Activated naive CD8-positive, alpha-beta T cell treated with anti-CD3 and anti-CD28 coated beads, Interleukin-2, amount 10 ng/mL, durations not matched to agents 7 days and 5 days (primary cell): ENCODE measurements around the gene TRIM37. TPM values are rescaled to one million over a fixed set of nuclear protein-coding genes. Genes with fewer than 3 reads are reported as not detected.

ENCODE experiments used
- ATAC-seq: fragments of 150-1000 bp; cut with Tn5 transposase; one replicate; pipeline ENCODE4 v1.10.0; 2021; ENCODE audit warnings: low read depth, moderate library complexity
- POLR2A ChIA-PET: fragments of 350-600 bp; sonication (Branson Sonifier 250); formaldehyde crosslinking; loops from one replicate; lab custom pipeline; 2021; ENCODE audit warnings: antibody characterized with exemption; lab: Charles Lee
- DNase-seq: peaks from one replicate; pipeline ENCODE4 v3.0.0; 2021
- H3K27ac Mint-ChIP-seq: one replicate; pipeline ENCODE4 v1.8.0; 2022; ENCODE audit warnings: mild to moderate bottlenecking, mixed read lengths
- H3K27me3 Mint-ChIP-seq: one replicate; pipeline ENCODE4 v1.8.0; 2022; ENCODE audit warnings: mild to moderate bottlenecking, moderate library complexity, mixed read lengths
- H3K36me3 Mint-ChIP-seq: one replicate; pipeline ENCODE4 v1.8.0; 2021; ENCODE audit warnings: mild to moderate bottlenecking, mixed read lengths
- H3K4me1 Mint-ChIP-seq: one replicate; pipeline ENCODE4 v1.8.0; 2021; ENCODE audit warnings: mixed read lengths
- H3K4me3 Mint-ChIP-seq: one replicate; pipeline ENCODE4 v1.8.0; 2022; ENCODE audit warnings: mild to moderate bottlenecking, moderate library complexity, mixed read lengths
- H3K9me3 Mint-ChIP-seq: one replicate; pipeline ENCODE4 v1.8.0; 2021; ENCODE audit warnings: mixed read lengths
- total RNA-seq, 2 experiments: library from RNA; stranded (reverse); gene quantifications; one replicate each; pipeline ENCODE4 v1.2.3, GENCODE V29; 2021

TRIM37 gene
- total RNA-seq, 2 experiments from 2014 or later, result 25.1 to 25.5 TPM

GRCh38 chr17:59010026-59010425 is 96.7 kb downstream of the TRIM37 start:
- Mint-ChIP-seq H3K9me3 (no peaks in the 10 kb centered on the region), H3K27me3 (no peaks in the 10 kb centered on the region), H3K36me3 (peaks cover 8% of the 10 kb centered on the region), H3K4me3 (no peak overlapping the region), H3K4me1 (peaks cover 3% of the 10 kb centered on the region), H3K27ac (no peak overlapping the region)
- DNase-seq (no peak), ATAC-seq (no peak)
- POLR2A ChIA-PET, result no interaction called here

GRCh38 chr17:59008737-59009136 is 97.9 kb downstream of the TRIM37 start:
- no peaks in the 10 kb centered on the region for H3K27me3 Mint-ChIP-seq
- no peaks in the 10 kb centered on the region for H3K9me3 Mint-ChIP-seq
- no peak overlapping the region for H3K27ac Mint-ChIP-seq
- H3K4me3 Mint-ChIP-seq, result no peak overlapping the region
- peaks cover 8% of the 10 kb centered on the region for H3K36me3 Mint-ChIP-seq
- POLR2A ChIA-PET, result no interaction called here
- DNase-seq, result no peak
- no peak for ATAC-seq
- peaks cover 6% of the 10 kb centered on the region for H3K4me1 Mint-ChIP-seq

- Mint-ChIP-seq H3K27me3 (no peaks in the 10 kb centered on the region), H3K27ac (no peak overlapping the region), H3K4me3 (no peak overlapping the region), H3K4me1 (peaks cover 4% of the 10 kb centered on the region), H3K9me3 (no peaks in the 10 kb centered on the region), H3K36me3 (peaks cover 4% of the 10 kb centered on the region)
- POLR2A ChIA-PET, result no interaction called here
- no peak for ATAC-seq
- DNase-seq, result no peak
Measured at GRCh38 chr17:59007995-59008394, 98.7 kb downstream of the TRIM37 start.

GRCh38 chr17:59004338-59005111 is 102.2 kb downstream of the TRIM37 start:
- POLR2A ChIA-PET, result interaction anchor here (0.6 to 1.3 kb wide), 3 partner anchors 67 to 485 kb away, joined by 3 to 4 read pairs (median 4); no protein-coding TSS in a partner anchor
- Mint-ChIP-seq H3K4me3 (peak overlapping the region; percentile 35), H3K9me3 (no peaks in the 10 kb centered on the region), H3K27me3 (no peaks in the 10 kb centered on the region), H3K4me1 (peaks cover 18% of the 10 kb centered on the region), H3K36me3 (peaks cover 4% of the 10 kb centered on the region), H3K27ac (peak overlapping the region; percentile 23)
- DNase-seq, result peak; percentile 58
- no peak for ATAC-seq

- DNase-seq (no peak), ATAC-seq (no peak)
- Mint-ChIP-seq H3K4me3 (peak overlapping the region; percentile 6), H3K4me1 (peaks cover 18% of the 10 kb centered on the region), H3K9me3 (no peaks in the 10 kb centered on the region), H3K36me3 (peaks cover 6% of the 10 kb centered on the region), H3K27ac (no peak overlapping the region), H3K27me3 (no peaks in the 10 kb centered on the region)
- POLR2A ChIA-PET, result interaction anchor here (1.3 to 1.4 kb wide), 2 partner anchors 293 to 485 kb away, joined by 4 read pairs; no protein-coding TSS in a partner anchor
Measured at GRCh38 chr17:59003860-59004259, 102.8 kb downstream of the TRIM37 start.

GRCh38 chr17:59002848-59003247 is 103.8 kb downstream of the TRIM37 start:
- POLR2A ChIA-PET, result interaction anchor here (1.4 kb wide), 2 partner anchors 371 to 484 kb away, joined by 4 to 5 read pairs; no protein-coding TSS in a partner anchor
- H3K4me1 Mint-ChIP-seq, result peaks cover 18% of the 10 kb centered on the region
- no peak overlapping the region for H3K4me3 Mint-ChIP-seq
- no peaks in the 10 kb centered on the region for H3K9me3 Mint-ChIP-seq
- no peak for ATAC-seq
- DNase-seq, result no peak
- H3K27me3 Mint-ChIP-seq, result no peaks in the 10 kb centered on the region
- H3K36me3 Mint-ChIP-seq, result peaks cover 7% of the 10 kb centered on the region
- peak overlapping the region; percentile 60 for H3K27ac Mint-ChIP-seq

GRCh38 chr17:59002126-59002525 is 104.6 kb downstream of the TRIM37 start:
- ATAC-seq (no peak), DNase-seq (no peak)
- no peaks in the 10 kb centered on the region for H3K27me3 Mint-ChIP-seq
- H3K36me3 Mint-ChIP-seq, result peaks cover 11% of the 10 kb centered on the region
- H3K9me3 Mint-ChIP-seq, result no peaks in the 10 kb centered on the region
- peak overlapping the region; percentile 37 for H3K27ac Mint-ChIP-seq
- H3K4me1 Mint-ChIP-seq, result peaks cover 18% of the 10 kb centered on the region
- POLR2A ChIA-PET, result interaction anchor here (1.4 kb wide), 2 partner anchors 370 to 483 kb away, joined by 4 to 5 read pairs; no protein-coding TSS in a partner anchor
- no peak overlapping the region for H3K4me3 Mint-ChIP-seq

- H3K4me3 Mint-ChIP-seq, result peak overlapping the region; percentile 81
- peaks cover 18% of the 10 kb centered on the region for H3K4me1 Mint-ChIP-seq
- peak; percentile 99 for ATAC-seq
- peak; percentile 50 for DNase-seq
- no peaks in the 10 kb centered on the region for H3K27me3 Mint-ChIP-seq
- POLR2A ChIA-PET, result no interaction called here
- H3K36me3 Mint-ChIP-seq, result peaks cover 12% of the 10 kb centered on the region
- H3K9me3 Mint-ChIP-seq, result no peaks in the 10 kb centered on the region
- H3K27ac Mint-ChIP-seq, result peak overlapping the region; percentile 91
Measured at GRCh38 chr17:59001158-59001814, 105.4 kb downstream of the TRIM37 start.

GRCh38 chr17:59000022-59000421 is 106.7 kb downstream of the TRIM37 start:
- Mint-ChIP-seq H3K4me1 (peaks cover 20% of the 10 kb centered on the region), H3K9me3 (no peaks in the 10 kb centered on the region), H3K36me3 (peaks cover 15% of the 10 kb centered on the region), H3K27ac (peak overlapping the region; percentile 60), H3K4me3 (no peak overlapping the region), H3K27me3 (no peaks in the 10 kb centered on the region)
- POLR2A ChIA-PET, result no interaction called here
- ATAC-seq (no peak), DNase-seq (no peak)

GRCh38 chr17:58999500-58999899 is 107.2 kb downstream of the TRIM37 start:
- DNase-seq (no peak), ATAC-seq (no peak)
- no peak overlapping the region for H3K4me3 Mint-ChIP-seq
- H3K27ac Mint-ChIP-seq, result no peak overlapping the region
- H3K36me3 Mint-ChIP-seq, result peaks cover 16% of the 10 kb centered on the region
- peaks cover 18% of the 10 kb centered on the region for H3K4me1 Mint-ChIP-seq
- POLR2A ChIA-PET, result no interaction called here
- H3K27me3 Mint-ChIP-seq, result no peaks in the 10 kb centered on the region
- H3K9me3 Mint-ChIP-seq, result no peaks in the 10 kb centered on the region

- POLR2A ChIA-PET, result no interaction called here
- Mint-ChIP-seq H3K9me3 (no peaks in the 10 kb centered on the region), H3K27me3 (no peaks in the 10 kb centered on the region), H3K36me3 (peaks cover 18% of the 10 kb centered on the region), H3K27ac (no peak overlapping the region), H3K4me3 (no peak overlapping the region), H3K4me1 (peaks cover 18% of the 10 kb centered on the region)
- no peak for DNase-seq
- ATAC-seq, result no peak
Measured at GRCh38 chr17:58998871-58999270, 107.8 kb downstream of the TRIM37 start.

- H3K4me3 Mint-ChIP-seq, result no peak overlapping the region
- peaks cover 18% of the 10 kb centered on the region for H3K4me1 Mint-ChIP-seq
- peaks cover 22% of the 10 kb centered on the region for H3K36me3 Mint-ChIP-seq
- DNase-seq (no peak), ATAC-seq (no peak)
- no peaks in the 10 kb centered on the region for H3K9me3 Mint-ChIP-seq
- no peak overlapping the region for H3K27ac Mint-ChIP-seq
- H3K27me3 Mint-ChIP-seq, result no peaks in the 10 kb centered on the region
- POLR2A ChIA-PET, result no interaction called here
Measured at GRCh38 chr17:58997756-58998553, 108.7 kb downstream of the TRIM37 start.

- no peak overlapping the region for H3K27ac Mint-ChIP-seq
- peaks cover 22% of the 10 kb centered on the region for H3K36me3 Mint-ChIP-seq
- POLR2A ChIA-PET, result interaction anchor here (0.6 to 0.7 kb wide), 2 partner anchors 221 to 409 kb away, joined by 5 read pairs; no protein-coding TSS in a partner anchor
- peaks cover 10% of the 10 kb centered on the region for H3K4me1 Mint-ChIP-seq
- H3K4me3 Mint-ChIP-seq, result no peak overlapping the region
- ATAC-seq (no peak), DNase-seq (no peak)
- H3K27me3 Mint-ChIP-seq, result no peaks in the 10 kb centered on the region
- no peaks in the 10 kb centered on the region for H3K9me3 Mint-ChIP-seq
Measured at GRCh38 chr17:58996968-58997367, 109.7 kb downstream of the TRIM37 start.
